Fibroblast of the conjunctiva (primary cell): ENCODE measurements around the gene MSANTD1.

Experiments used
- DNase-seq: peaks from one replicate; pipeline ENCODE4 v3.0.0-alpha.2; 2010; ENCODE audit warnings: low read depth

The MSANTD1 gene

GRCh38 chr4:3248178-3248480 is 830 bp upstream of the MSANTD1 start:
- no peak for DNase-seq

- no peak for DNase-seq
Measured at GRCh38 chr4:3249711-3250437, 915 bp downstream of the MSANTD1 start.

- no peak for DNase-seq
Measured at GRCh38 chr4:3250438-3250955, 1.5 kb downstream of the MSANTD1 start.

GRCh38 chr4:3250956-3251690 is 2.2 kb downstream of the MSANTD1 start:
- DNase-seq = no peak

GRCh38 chr4:3251691-3252479 is 2.9 kb downstream of the MSANTD1 start:
- DNase-seq = no peak

GRCh38 chr4:3252480-3252828 is 3.5 kb downstream of the MSANTD1 start:
- no peak for DNase-seq

GRCh38 chr4:3252831-3253641 is 4.1 kb downstream of the MSANTD1 start:
- no peak for DNase-seq

- no peak for DNase-seq
Measured at GRCh38 chr4:3253808-3254207, 4.8 kb downstream of the MSANTD1 start.

- DNase-seq = no peak
Measured at GRCh38 chr4:3254302-3255131, 5.6 kb downstream of the MSANTD1 start.

- DNase-seq = no peak
Measured at GRCh38 chr4:3255611-3256186, 6.7 kb downstream of the MSANTD1 start.

- no peak for DNase-seq
Measured at GRCh38 chr4:3256230-3257102, 7.5 kb downstream of the MSANTD1 start.

GRCh38 chr4:3257103-3257555 is 8.2 kb downstream of the MSANTD1 start:
- no peak for DNase-seq

GRCh38 chr4:3257556-3258482 is 8.9 kb downstream of the MSANTD1 start:
- DNase-seq = no peak

- DNase-seq = no peak
Measured at GRCh38 chr4:3261411-3262207, 12.7 kb downstream of the MSANTD1 start.

- DNase-seq = no peak
Measured at GRCh38 chr4:3262208-3263052, 13.5 kb downstream of the MSANTD1 start.

GRCh38 chr4:3263053-3263875 is 14.3 kb downstream of the MSANTD1 start:
- no peak for DNase-seq
